Measurements from ENCODE around the gene FOXO6.

FOXO6 gene

DNA sequence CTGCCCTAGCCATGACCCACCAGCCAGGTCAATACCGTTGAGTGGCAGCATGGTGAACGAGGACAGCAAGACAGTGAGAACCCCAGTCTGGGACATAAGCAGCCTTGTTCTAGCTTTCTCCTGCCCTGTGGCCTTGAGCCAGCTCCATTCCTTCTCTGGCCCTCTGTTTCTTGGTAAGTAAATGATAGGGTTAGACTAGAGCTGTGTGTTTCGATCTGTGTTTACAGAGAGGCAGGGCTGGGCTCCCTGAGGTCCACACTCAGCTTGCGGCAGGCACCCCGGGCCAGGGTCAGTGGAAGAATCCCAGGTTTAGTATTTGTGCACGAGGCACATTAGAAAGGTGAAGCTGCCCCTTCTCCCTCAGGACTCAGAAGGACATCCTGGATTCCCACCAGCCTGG, 27.3 kb downstream of the FOXO6 start:
- no peak for TF ChIP-seq CTCF (IDR thresholded peaks at IDR 0.05)

DNA sequence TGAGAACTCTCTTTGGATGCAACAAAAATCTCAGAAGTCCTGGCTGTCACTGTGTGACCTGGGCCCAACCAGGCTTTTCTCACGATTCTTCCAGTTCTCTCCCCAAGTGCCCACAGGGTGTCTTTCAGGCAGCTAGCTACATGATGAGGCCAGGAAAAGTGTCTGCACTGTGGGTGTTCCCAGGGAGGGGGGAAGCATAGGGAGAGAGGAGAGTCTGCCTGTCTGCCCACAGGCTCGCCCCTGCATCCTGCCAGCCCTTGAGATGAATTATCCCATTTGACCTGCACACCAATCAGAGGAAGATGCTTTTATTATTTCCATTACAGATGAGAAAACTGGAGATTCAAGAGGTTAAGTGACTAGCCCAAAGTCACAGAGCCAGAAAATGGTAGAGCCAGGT, 27.8 kb downstream of the FOXO6 start:
- no peak for TF ChIP-seq CTCF (IDR thresholded peaks at IDR 0.05)

DNA sequence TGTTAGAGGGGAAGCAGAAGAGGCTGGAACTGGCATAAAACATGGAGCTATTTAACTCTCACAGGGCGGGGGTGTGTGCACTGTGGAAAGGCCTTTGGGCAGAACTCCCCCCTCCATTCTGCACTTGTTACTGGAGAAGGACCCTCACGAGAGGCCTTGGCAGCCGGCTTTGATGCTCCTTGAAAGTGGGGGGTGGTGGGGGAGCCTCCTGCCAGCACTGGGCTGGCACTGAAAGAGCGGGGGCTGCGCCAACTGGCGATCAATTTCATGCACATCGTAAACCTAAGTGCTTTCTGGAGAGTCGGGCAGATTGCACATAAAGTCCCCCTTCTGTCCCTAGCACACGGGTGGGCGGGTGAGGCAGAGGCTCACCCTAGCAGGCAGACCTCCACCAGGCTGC, 28.9 kb downstream of the FOXO6 start:
- no peak for TF ChIP-seq CTCF (IDR thresholded peaks at IDR 0.05)

DNA sequence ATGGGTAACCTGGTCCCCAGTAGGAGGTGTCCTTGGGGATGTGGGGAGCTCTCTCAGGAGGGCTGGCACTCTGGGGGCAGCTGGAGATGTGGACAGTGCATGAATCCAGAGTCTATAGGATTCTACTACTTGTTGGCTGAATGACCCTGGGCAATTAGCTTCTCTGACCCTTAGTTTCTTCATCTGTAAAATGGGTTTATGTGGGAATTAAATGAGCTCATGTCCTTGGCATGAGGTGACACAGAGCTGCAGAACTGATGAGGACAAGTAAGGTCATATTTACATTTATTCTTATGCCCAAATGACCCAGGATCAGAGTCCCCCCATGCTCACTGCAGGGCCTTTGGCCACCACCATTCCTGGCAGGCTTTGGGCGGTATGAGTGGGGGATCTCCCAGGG, 29.3 kb downstream of the FOXO6 start:
- no peak for TF ChIP-seq CTCF (IDR thresholded peaks at IDR 0.05)

DNA sequence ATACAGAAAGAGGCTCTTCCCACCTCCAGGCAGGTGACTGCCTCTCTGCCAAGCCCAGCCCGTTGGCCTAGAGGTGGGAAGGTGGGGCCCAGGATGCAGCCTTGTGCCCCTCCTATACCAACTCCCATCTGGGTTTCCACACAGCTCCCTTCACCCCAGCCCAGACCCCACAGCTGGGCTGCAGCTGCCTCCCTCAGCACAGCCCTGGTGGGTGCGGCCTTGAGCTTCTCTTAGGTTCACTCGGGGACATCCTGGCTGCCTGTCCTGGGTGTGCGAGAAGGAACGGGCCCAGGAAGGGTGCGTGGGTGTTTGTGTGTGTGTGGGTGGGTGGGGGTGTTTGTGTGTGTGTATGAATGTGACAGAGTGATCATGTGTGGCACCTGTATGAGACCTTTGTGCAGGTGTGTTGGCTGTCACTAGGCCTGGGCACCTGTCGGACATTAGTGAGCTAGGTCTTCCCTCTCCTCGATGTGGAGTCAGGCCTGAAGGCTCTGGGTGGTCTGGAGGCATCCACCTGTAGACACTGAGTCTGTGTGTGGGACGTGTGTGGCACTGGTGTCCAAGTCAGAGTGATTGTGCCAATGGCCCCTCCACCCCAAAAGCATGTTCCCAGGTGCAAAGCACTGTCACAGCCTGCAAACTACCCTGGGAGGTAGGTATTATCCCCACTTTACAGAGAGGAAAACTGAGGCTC, 30.7 kb downstream of the FOXO6 start:
- TF ChIP-seq CTCF (IDR thresholded peaks at IDR 0.05), result no peak

- TF ChIP-seq CTCF (IDR thresholded peaks at IDR 0.05), result no peak
These were observed 31.3 kb downstream of the FOXO6 start for GRCh38 chr1:41392528-41392924.

GRCh38 chr1:41393716-41394368, 32.6 kb downstream of the FOXO6 start:
- no peak for TF ChIP-seq CTCF (IDR thresholded peaks at IDR 0.05)
